ENCODE results near the gene ADCK1.

Gene ADCK1

GRCh38 chr14:77790566-77791224 is 9.2 kb upstream of the ADCK1 start:
- TF ChIP-seq EGR1 (IDR thresholded peaks at IDR 0.05) (no peak), ZBTB7A (IDR thresholded peaks at IDR 0.05; ENCODE audit: low read depth) (no peak), TCF12 (IDR thresholded peaks at IDR 0.05; ENCODE audit: low read depth) (no peak), RAD21 (IDR thresholded peaks at IDR 0.05; ENCODE audit: low read depth) (no peak), MAX (IDR thresholded peaks at IDR 0.05) (no peak)

- TF ChIP-seq CREB1 (IDR thresholded peaks at IDR 0.05; ENCODE audit: low read depth) (no peak), TAF1 (IDR thresholded peaks at IDR 0.05; ENCODE audit: low read depth) (no peak), EGR1 (IDR thresholded peaks at IDR 0.05) (no peak), TCF12 (IDR thresholded peaks at IDR 0.05; ENCODE audit: low read depth) (no peak), RAD21 (IDR thresholded peaks at IDR 0.05; ENCODE audit: low read depth) (no peak), MAX (IDR thresholded peaks at IDR 0.05) (no peak), ZBTB7A (IDR thresholded peaks at IDR 0.05; ENCODE audit: low read depth) (no peak), USF1 (IDR thresholded peaks at IDR 0.05) (no peak), EP300 (IDR thresholded peaks at IDR 0.05; ENCODE audit: borderline replicate concordance) (no peak), YY1 (IDR thresholded peaks at IDR 0.05; ENCODE audit: low read depth) (no peak), NFIC (IDR thresholded peaks at IDR 0.05) (no peak), FOXM1 (IDR thresholded peaks at IDR 0.05; ENCODE audit: borderline replicate concordance, low read depth) (no peak)
Measured at GRCh38 chr14:77791225-77791600, 8.7 kb upstream of the ADCK1 start.

- no peak for TF ChIP-seq YY1 (IDR thresholded peaks at IDR 0.05; ENCODE audit: low read depth)
- TF ChIP-seq EGR1 (IDR thresholded peaks at IDR 0.05), result no peak
- no peak for TF ChIP-seq TEAD4 (IDR thresholded peaks at IDR 0.05)
- TF ChIP-seq EP300 (IDR thresholded peaks at IDR 0.05; ENCODE audit: borderline replicate concordance), result no peak
- TF ChIP-seq NFIC (IDR thresholded peaks at IDR 0.05), result no peak
- no peak for TF ChIP-seq MAX (IDR thresholded peaks at IDR 0.05)
- no peak for TF ChIP-seq TAF1 (IDR thresholded peaks at IDR 0.05; ENCODE audit: low read depth)
- no peak for TF ChIP-seq USF1 (IDR thresholded peaks at IDR 0.05)
- TF ChIP-seq CREB1 (IDR thresholded peaks at IDR 0.05; ENCODE audit: low read depth), result no peak
- no peak for TF ChIP-seq TCF12 (IDR thresholded peaks at IDR 0.05; ENCODE audit: low read depth)
- no peak for TF ChIP-seq CEBPB (IDR thresholded peaks at IDR 0.05)
- no peak for TF ChIP-seq RAD21 (IDR thresholded peaks at IDR 0.05; ENCODE audit: low read depth)
- TF ChIP-seq, protein P1, sequence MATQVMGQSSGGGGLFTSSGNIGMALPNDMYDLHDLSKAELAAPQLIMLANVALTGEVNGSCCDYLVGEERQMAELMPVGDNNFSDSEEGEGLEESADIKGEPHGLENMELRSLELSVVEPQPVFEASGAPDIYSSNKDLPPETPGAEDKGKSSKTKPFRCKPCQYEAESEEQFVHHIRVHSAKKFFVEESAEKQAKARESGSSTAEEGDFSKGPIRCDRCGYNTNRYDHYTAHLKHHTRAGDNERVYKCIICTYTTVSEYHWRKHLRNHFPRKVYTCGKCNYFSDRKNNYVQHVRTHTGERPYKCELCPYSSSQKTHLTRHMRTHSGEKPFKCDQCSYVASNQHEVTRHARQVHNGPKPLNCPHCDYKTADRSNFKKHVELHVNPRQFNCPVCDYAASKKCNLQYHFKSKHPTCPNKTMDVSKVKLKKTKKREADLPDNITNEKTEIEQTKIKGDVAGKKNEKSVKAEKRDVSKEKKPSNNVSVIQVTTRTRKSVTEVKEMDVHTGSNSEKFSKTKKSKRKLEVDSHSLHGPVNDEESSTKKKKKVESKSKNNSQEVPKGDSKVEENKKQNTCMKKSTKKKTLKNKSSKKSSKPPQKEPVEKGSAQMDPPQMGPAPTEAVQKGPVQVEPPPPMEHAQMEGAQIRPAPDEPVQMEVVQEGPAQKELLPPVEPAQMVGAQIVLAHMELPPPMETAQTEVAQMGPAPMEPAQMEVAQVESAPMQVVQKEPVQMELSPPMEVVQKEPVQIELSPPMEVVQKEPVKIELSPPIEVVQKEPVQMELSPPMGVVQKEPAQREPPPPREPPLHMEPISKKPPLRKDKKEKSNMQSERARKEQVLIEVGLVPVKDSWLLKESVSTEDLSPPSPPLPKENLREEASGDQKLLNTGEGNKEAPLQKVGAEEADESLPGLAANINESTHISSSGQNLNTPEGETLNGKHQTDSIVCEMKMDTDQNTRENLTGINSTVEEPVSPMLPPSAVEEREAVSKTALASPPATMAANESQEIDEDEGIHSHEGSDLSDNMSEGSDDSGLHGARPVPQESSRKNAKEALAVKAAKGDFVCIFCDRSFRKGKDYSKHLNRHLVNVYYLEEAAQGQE (IDR thresholded peaks at IDR 0.05; ENCODE audit: low read depth), result no peak
- no peak for TF ChIP-seq ZBTB7A (IDR thresholded peaks at IDR 0.05; ENCODE audit: low read depth)
- no peak for TF ChIP-seq FOXM1 (IDR thresholded peaks at IDR 0.05; ENCODE audit: borderline replicate concordance, low read depth)
Measured at GRCh38 chr14:77794357-77794756, 5.6 kb upstream of the ADCK1 start.

GRCh38 chr14:77800814-77801213 is 905 bp downstream of the ADCK1 start:
- TF ChIP-seq CREB1 (IDR thresholded peaks at IDR 0.05; ENCODE audit: low read depth), result no peak
- no peak for TF ChIP-seq NFIC (IDR thresholded peaks at IDR 0.05)
- TF ChIP-seq TAF1 (IDR thresholded peaks at IDR 0.05; ENCODE audit: low read depth), result no peak

- TF ChIP-seq CREB1 (IDR thresholded peaks at IDR 0.05; ENCODE audit: low read depth) (no peak), YY1 (IDR thresholded peaks at IDR 0.05; ENCODE audit: low read depth) (no peak), EP300 (IDR thresholded peaks at IDR 0.05; ENCODE audit: borderline replicate concordance) (no peak), TEAD4 (IDR thresholded peaks at IDR 0.05) (no peak), FOXM1 (IDR thresholded peaks at IDR 0.05; ENCODE audit: borderline replicate concordance, low read depth) (no peak), RAD21 (IDR thresholded peaks at IDR 0.05; ENCODE audit: low read depth) (peak; percentile 41)
Measured at GRCh38 chr14:77804592-77804991, 4.7 kb downstream of the ADCK1 start.

DNA sequence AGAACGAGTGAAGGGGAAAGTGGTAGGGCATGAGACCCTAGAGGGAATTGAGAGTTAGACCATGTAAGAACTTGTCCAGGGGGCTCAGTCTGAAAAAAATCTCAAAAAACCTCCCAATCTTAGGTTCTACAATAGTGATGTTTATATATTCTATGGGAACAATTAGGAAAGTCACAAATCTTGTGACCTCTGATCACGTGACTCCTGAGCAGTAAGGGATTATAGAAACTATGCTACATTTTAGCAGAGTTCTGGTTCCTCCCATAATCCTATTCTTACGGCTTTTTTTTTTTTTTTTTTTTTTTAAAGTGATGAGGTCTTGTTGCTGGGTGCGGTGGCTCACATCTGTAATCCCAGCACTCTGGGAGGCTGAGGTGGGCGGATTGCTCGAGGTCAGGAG is 5.8 kb downstream of the ADCK1 start:
- no peak for TF ChIP-seq USF1 (IDR thresholded peaks at IDR 0.05)
- no peak for TF ChIP-seq ZBTB7A (IDR thresholded peaks at IDR 0.05; ENCODE audit: low read depth)
- TF ChIP-seq FOXM1 (IDR thresholded peaks at IDR 0.05; ENCODE audit: borderline replicate concordance, low read depth), result no peak
- no peak for TF ChIP-seq CEBPB (IDR thresholded peaks at IDR 0.05)
- no peak for TF ChIP-seq TCF12 (IDR thresholded peaks at IDR 0.05; ENCODE audit: low read depth)
- no peak for TF ChIP-seq CREB1 (IDR thresholded peaks at IDR 0.05; ENCODE audit: low read depth)
- no peak for TF ChIP-seq NFIC (IDR thresholded peaks at IDR 0.05)
- TF ChIP-seq YY1 (IDR thresholded peaks at IDR 0.05; ENCODE audit: low read depth), result no peak
- TF ChIP-seq RAD21 (IDR thresholded peaks at IDR 0.05; ENCODE audit: low read depth), result no peak
- TF ChIP-seq MAX (IDR thresholded peaks at IDR 0.05), result no peak
- TF ChIP-seq EGR1 (IDR thresholded peaks at IDR 0.05), result no peak
- TF ChIP-seq EP300 (IDR thresholded peaks at IDR 0.05; ENCODE audit: borderline replicate concordance), result no peak
- TF ChIP-seq, protein P1 (IDR thresholded peaks at IDR 0.05; ENCODE audit: low read depth), result no peak
- no peak for TF ChIP-seq TAF1 (IDR thresholded peaks at IDR 0.05; ENCODE audit: low read depth)
- TF ChIP-seq TEAD4 (IDR thresholded peaks at IDR 0.05), result no peak
